Iris pigment epithelial cell (primary cell): Measurements from ENCODE around the gene GMDS.

Experiments
- DNase-seq: peaks from one replicate; pipeline ENCODE4 v3.0.0-alpha.2; 2011; ENCODE audit warnings: low read depth

GMDS gene

DNA sequence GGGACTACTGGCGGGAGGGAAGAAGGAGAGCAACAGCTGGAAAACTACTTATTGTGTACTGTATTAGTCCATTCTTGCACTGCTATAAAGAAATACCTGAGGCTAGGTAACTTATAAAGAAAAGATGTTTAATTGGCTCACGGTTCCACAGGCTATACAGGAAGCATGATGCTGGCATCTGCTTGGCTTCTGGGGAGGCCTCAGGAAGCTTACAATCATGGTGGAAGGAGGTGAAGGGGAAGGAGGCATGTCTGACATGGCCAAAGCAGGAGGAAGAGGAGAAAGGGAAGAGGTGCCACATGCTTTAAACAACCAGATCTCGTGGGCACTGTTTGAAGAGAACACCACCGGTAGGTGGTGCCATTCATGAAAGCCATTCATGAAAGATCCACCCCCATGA lies 67.3 kb downstream of the GMDS start:
- DNase-seq: no peak

- DNase-seq: no peak
Measured at GRCh38 chr6:2175825-2176224, 69.6 kb downstream of the GMDS start.

DNA sequence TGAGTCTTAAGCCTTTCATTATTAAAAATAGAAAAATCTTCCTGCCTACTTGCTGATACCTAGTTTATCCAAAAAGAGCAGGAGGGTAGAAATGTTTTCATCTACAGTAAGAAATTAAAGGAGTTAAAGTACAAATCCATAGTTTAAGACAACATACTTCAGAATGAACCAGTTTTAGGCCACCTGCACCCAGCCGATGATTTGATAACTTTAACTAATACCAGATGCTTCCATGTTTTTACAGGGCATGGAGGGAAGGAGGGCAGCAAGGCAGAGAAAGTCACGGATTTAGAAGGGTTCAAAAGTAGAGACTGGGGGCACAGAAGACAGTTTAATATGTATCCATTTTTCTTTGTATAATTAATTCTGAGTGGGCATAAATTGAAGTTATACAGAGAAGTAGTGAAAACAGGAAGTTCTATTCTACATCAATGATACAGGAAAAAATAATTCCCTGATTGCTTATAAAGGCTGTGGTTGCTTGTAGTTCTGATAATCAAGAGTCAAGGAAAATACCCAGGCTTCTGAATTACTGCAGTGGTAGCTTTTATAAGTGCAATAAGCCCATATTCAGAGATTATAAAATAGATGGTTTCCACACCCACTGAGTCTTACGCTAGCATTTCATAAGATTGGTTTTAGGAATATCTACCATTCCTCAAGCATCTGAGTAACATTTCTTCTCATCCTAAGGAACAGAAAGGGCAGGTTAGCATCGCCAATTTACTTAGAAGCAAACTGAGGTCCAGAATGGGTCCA lies 72.0 kb downstream of the GMDS start:
- DNase-seq: no peak

GRCh38 chr6:2171728-2172127 lies 73.7 kb downstream of the GMDS start:
- DNase-seq: no peak

DNA sequence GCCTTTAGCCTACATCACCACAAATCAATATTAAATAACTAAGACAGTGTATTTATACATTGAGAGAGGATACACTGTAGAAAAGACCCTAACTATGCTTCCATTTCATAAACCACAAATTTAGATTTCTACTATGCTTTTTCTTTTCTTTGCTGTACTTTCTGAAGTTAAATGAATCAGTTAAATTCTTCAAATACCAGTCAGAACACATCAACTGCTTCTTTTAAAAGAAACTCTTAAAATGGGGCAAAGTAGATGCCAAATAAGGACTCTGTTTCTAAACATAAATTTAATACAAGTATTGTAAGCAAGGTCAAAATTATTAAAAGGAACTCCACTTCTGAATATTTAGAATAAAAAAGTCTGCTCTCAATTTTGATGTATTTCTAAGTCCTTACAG lies 76.9 kb downstream of the GMDS start:
- peak; percentile 30 for DNase-seq

DNA sequence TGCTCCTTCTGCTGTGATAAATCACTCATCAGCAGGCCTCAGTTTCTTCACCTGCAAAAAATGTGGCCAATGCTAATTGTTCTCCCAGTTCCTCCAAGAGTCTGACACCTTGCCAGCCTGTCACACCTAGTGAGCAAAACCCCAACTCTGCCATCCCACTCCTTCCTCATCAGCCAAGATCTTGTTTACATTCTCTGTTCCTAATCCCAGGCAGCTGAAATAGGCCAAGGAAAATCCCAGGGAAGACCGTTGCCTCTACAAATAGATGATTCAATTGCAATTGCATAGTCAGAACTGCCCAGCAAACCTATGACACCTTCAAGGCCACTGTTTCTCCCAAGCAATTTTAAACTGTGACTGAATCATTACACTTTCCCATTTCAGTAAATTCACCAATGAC lies 78.7 kb downstream of the GMDS start:
- peak; percentile 22 for DNase-seq

DNA sequence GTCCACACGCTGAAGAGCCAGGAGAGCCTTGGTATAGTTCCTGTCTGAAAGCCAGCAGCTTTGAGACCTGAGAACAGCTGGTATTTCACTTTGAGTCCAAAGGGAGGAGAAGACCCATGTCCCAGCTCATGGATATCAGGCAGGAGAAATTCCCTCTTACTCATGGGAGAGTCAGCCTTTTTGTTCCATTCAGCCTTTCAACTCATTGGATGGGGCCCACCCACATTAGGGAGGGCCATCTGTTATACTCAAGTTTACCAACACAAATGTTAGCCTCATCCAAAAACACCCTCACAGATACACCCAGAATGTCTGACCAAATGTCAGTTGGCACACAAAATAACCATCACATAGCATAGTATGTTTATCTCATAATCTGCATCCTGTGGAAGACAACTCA lies 80.1 kb downstream of the GMDS start:
- no peak for DNase-seq

- no peak for DNase-seq
Measured at GRCh38 chr6:2164481-2164880, 80.9 kb downstream of the GMDS start.

- DNase-seq: no peak
Measured at GRCh38 chr6:2162079-2162445, 83.3 kb downstream of the GMDS start.

GRCh38 chr6:2158596-2159271 lies 86.7 kb downstream of the GMDS start:
- DNase-seq: no peak

- DNase-seq: peak; percentile 59
Measured at GRCh38 chr6:2157441-2158127, 87.8 kb downstream of the GMDS start.

GRCh38 chr6:2155206-2155605 lies 90.2 kb downstream of the GMDS start:
- DNase-seq: no peak

DNA sequence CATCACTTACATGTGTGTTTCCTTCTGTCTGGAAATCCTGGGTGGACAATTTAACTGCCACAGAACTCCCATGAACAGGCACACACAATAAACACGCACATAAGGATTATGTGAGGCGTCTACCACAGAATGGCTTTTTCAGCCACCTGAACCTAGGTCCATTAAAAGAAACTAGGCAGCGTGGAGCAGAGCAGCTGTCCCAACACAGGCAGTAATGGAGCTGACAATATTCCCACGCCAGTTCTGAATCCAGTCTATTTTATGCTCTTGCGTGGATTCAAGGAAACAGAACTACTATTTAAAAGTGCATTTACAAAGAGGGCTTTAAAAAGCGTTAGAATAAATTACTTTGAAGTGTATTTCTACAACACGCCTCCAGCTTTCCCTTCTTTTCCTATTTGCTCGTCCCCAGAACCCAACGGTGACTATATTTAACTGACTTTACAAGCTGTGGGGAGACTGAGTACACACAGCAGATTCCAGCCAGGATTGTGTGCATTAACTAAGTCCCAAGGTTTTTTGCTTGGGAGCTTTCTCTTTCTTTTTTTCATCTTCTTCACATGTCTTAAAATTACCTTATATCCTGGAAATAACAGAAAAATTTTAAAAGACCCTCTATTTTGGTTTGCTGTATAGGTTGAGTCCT lies 95.9 kb downstream of the GMDS start:
- DNase-seq: no peak

- no peak for DNase-seq
Measured at GRCh38 chr6:2148748-2149147, 96.7 kb downstream of the GMDS start.

DNA sequence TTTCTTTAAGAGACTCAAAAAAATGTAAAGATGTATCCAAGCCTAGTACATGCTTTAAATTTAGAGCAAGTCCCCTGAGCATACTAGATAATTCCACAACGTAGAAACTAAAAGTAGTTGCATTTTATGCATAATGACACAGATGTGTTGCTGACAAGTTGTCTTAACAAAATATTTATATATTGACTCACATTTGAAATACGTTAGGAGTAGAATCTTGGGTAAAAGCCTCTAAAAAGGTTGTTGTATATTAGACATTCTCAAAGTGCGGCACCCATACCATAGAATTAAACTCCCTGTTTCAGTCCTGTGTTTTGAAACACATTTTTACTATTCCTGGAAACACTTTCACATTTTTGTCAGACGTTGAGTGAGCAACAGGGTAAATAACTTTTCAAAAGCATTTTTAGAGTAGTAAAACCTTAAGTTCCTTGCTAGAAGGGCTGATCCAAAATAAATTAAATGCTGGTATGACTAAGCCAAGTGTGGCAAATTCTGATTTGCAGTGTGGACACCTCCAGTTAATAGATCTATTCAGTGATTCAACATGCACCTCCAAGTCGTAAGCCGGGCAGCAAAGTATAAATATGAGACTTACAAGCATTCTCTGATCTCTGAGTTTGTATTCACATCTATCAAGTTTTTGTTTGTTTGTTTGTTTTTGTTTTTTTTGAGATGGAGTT lies 97.5 kb downstream of the GMDS start:
- no peak for DNase-seq

- no peak for DNase-seq
Measured at GRCh38 chr6:2147261-2147660, 98.1 kb downstream of the GMDS start.

GRCh38 chr6:2144210-2144609 lies 101.2 kb downstream of the GMDS start:
- DNase-seq: no peak

DNA sequence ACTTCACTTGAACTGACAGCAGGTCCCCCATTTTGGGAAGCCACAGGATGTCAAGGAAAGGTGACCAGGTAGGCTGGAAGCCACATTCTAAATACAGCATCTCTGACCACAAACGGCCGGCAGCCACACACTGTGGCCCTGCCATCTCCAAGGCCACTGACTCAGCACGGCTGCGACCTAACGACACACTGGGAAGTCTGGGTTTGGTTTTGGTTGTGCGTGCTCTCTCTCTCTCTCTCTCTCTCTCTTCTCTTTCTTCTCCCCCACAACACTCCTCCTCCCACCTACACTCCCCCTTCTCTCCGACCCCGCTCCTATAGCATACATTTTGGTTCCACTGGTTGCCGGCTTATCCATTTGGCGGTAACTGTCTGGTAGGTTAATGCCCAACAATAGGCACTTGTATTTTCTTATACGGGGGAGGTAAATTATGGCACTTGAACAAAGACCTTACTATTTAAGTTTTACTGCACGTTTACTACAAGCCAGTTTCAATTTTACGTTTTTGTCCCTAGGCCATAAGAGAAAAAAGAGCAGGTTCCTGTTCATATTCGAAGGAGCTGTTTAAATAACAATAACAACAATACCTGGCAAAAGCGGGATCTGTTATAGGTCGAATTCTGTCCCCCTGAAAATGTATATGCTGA lies 103.6 kb downstream of the GMDS start:
- no peak for DNase-seq

GRCh38 chr6:2140438-2141128 lies 104.8 kb downstream of the GMDS start:
- no peak for DNase-seq

GRCh38 chr6:2135401-2135800 lies 110.0 kb downstream of the GMDS start:
- no peak for DNase-seq

DNA sequence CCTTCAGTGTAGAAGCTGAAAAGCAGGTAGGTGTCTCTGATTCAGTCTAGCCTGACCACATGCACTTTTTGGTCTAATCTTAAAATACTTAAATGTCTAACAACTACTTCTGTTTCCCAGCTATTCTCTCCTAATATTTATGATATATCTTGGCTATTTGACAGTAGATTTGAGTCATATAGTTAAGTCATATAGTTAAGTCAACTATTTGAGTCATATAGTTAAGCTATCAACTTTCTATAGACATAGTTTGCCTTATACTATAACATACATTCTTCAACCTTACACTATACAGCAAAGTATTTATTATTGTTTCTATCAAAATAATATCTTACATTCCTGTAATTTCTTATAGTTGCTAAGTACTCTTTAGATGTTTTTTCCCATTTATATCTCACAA lies 110.9 kb downstream of the GMDS start:
- DNase-seq: no peak
